ENCODE data around the gene ZSCAN20.

ZSCAN20 gene

GRCh38 chr1:33532936-33533335 lies 60.5 kb downstream of the ZSCAN20 start:
- no peak for DNase-seq (ENCODE audit: low read depth in 2 of 2)

- DNase-seq (ENCODE audit: low read depth in 2 of 2): no peak
Observed at GRCh38 chr1:33535334-33535733, 62.9 kb downstream of the ZSCAN20 start.

GRCh38 chr1:33537885-33538284 lies 65.4 kb downstream of the ZSCAN20 start:
- no peak for DNase-seq (ENCODE audit: low read depth in 2 of 2)

- DNase-seq (ENCODE audit: low read depth in 2 of 2): no peak
Observed at GRCh38 chr1:33541966-33542365, 69.5 kb downstream of the ZSCAN20 start.
